Skeletal muscle satellite cell (primary cell): ENCODE results near the gene GCSH.

Experiments used
- H3K27me3 ChIP-seq: 2 replicates; pipeline ENCODE4 v1.7.0; 2013; ENCODE audit warnings: low read length; ENCODE audit not compliant: control insufficient read depth, insufficient read depth
- H3K36me3 ChIP-seq: 2 replicates; pipeline ENCODE4 v1.7.0; 2013; ENCODE audit warnings: mild to moderate bottlenecking, control low read depth, low read length; ENCODE audit not compliant: insufficient read depth
- H3K4me1 ChIP-seq: 2 replicates; pipeline ENCODE4 v1.7.0; 2013; ENCODE audit warnings: low read length; ENCODE audit not compliant: control insufficient read depth, insufficient read depth
- H3K4me2 ChIP-seq: 2 replicates; pipeline ENCODE4 v1.7.0; 2013; ENCODE audit warnings: mild to moderate bottlenecking, low read length
- H3K4me3 ChIP-seq: 2 replicates; pipeline ENCODE4 v1.7.0; 2013; ENCODE audit warnings: low read length
- H3K9ac ChIP-seq: 2 replicates; pipeline ENCODE4 v1.7.0; 2013; ENCODE audit warnings: mild to moderate bottlenecking, low read depth, low read length, moderate library complexity
- H3K9me3 ChIP-seq: replicated peaks from 2 replicates; pipeline ENCODE4 v1.7.0; 2013; ENCODE audit warnings: mild to moderate bottlenecking, control low read depth, low read length

Gene GCSH

GRCh38 chr16:81096715-81097208 is 567 bp upstream of the GCSH start:
- peak overlapping the region; percentile 60 for H3K4me3 ChIP-seq
- H3K27me3 ChIP-seq: no peaks in the 10 kb centered on the region
- no peaks in the 10 kb centered on the region for H3K9me3 ChIP-seq
- peak overlapping the region; percentile 96 for H3K4me2 ChIP-seq
- H3K36me3 ChIP-seq: no peaks in the 10 kb centered on the region
- H3K9ac ChIP-seq: no peak overlapping the region
- H3K4me1 ChIP-seq: peaks cover 5% of the 10 kb centered on the region

- Histone ChIP-seq H3K36me3 (no peaks in the 10 kb centered on the region), H3K27me3 (no peaks in the 10 kb centered on the region), H3K4me1 (peaks cover 5% of the 10 kb centered on the region), H3K4me3 (peak overlapping the region; percentile 90), H3K9ac (peak overlapping the region; percentile 89), H3K9me3 (no peaks in the 10 kb centered on the region), H3K4me2 (peak overlapping the region; percentile 96)
Observed at GRCh38 chr16:81095653-81095952, 592 bp downstream of the GCSH start.

GRCh38 chr16:81094771-81095251 is 1.4 kb downstream of the GCSH start:
- H3K9ac ChIP-seq: peak overlapping the region; percentile 89
- no peaks in the 10 kb centered on the region for H3K36me3 ChIP-seq
- peak overlapping the region; percentile 96 for H3K4me2 ChIP-seq
- no peaks in the 10 kb centered on the region for H3K27me3 ChIP-seq
- H3K4me3 ChIP-seq: peak overlapping the region; percentile 90
- no peaks in the 10 kb centered on the region for H3K9me3 ChIP-seq
- H3K4me1 ChIP-seq: peaks cover 5% of the 10 kb centered on the region

- Histone ChIP-seq H3K36me3 (no peaks in the 10 kb centered on the region), H3K4me2 (no peak overlapping the region), H3K4me1 (no peaks in the 10 kb centered on the region), H3K9ac (no peak overlapping the region), H3K4me3 (no peak overlapping the region), H3K27me3 (no peaks in the 10 kb centered on the region), H3K9me3 (no peaks in the 10 kb centered on the region)
Observed at GRCh38 chr16:81088836-81089235, 7.4 kb downstream of the GCSH start.

GRCh38 chr16:81081014-81081413 is 15.2 kb downstream of the GCSH start:
- H3K9ac ChIP-seq: no peak overlapping the region
- H3K27me3 ChIP-seq: no peaks in the 10 kb centered on the region
- peaks cover 5% of the 10 kb centered on the region for H3K4me1 ChIP-seq
- H3K4me2 ChIP-seq: no peak overlapping the region
- H3K36me3 ChIP-seq: no peaks in the 10 kb centered on the region
- H3K9me3 ChIP-seq: no peaks in the 10 kb centered on the region
- H3K4me3 ChIP-seq: no peak overlapping the region

GRCh38 chr16:81080233-81080632 is 16.0 kb downstream of the GCSH start:
- H3K4me3 ChIP-seq: no peak overlapping the region
- H3K4me2 ChIP-seq: no peak overlapping the region
- no peaks in the 10 kb centered on the region for H3K36me3 ChIP-seq
- no peaks in the 10 kb centered on the region for H3K27me3 ChIP-seq
- H3K9ac ChIP-seq: no peak overlapping the region
- H3K4me1 ChIP-seq: peaks cover 5% of the 10 kb centered on the region
- H3K9me3 ChIP-seq: no peaks in the 10 kb centered on the region

GRCh38 chr16:81077076-81077940 is 18.9 kb downstream of the GCSH start, which contains the start of gene C16orf46:
C16orf46 (minus strand) TSS chr16:81077238; CDS start chr16:81063955, 13,283 bp downstream.
- H3K4me1 ChIP-seq: peaks cover 5% of the 10 kb centered on the region
- no peaks in the 10 kb centered on the region for H3K27me3 ChIP-seq
- peak within 1 kb of the TSS; percentile 96 for H3K4me2 ChIP-seq
- H3K36me3 ChIP-seq: no peaks in the 10 kb centered on the region
- peak within 1 kb of the TSS; percentile 96 for H3K9ac ChIP-seq
- no peaks in the 10 kb centered on the region for H3K9me3 ChIP-seq
- H3K4me3 ChIP-seq: peak within 1 kb of the TSS; percentile 89

- peak overlapping the region; percentile 96 for H3K9ac ChIP-seq
- H3K4me1 ChIP-seq: peaks cover 10% of the 10 kb centered on the region
- H3K4me3 ChIP-seq: peak overlapping the region; percentile 89
- H3K36me3 ChIP-seq: no peaks in the 10 kb centered on the region
- H3K27me3 ChIP-seq: no peaks in the 10 kb centered on the region
- H3K4me2 ChIP-seq: peak overlapping the region; percentile 96
- H3K9me3 ChIP-seq: no peaks in the 10 kb centered on the region
Observed at GRCh38 chr16:81076566-81077075, 19.6 kb downstream of the GCSH start.

- no peak overlapping the region for H3K9ac ChIP-seq
- no peak overlapping the region for H3K4me3 ChIP-seq
- H3K4me1 ChIP-seq: peaks cover 14% of the 10 kb centered on the region
- H3K36me3 ChIP-seq: no peaks in the 10 kb centered on the region
- no peaks in the 10 kb centered on the region for H3K27me3 ChIP-seq
- no peak overlapping the region for H3K4me2 ChIP-seq
- H3K9me3 ChIP-seq: no peaks in the 10 kb centered on the region
Observed at GRCh38 chr16:81073560-81074330, 22.4 kb downstream of the GCSH start.

- peak overlapping the region; percentile 8 for H3K4me2 ChIP-seq
- no peaks in the 10 kb centered on the region for H3K9me3 ChIP-seq
- no peaks in the 10 kb centered on the region for H3K36me3 ChIP-seq
- H3K4me1 ChIP-seq: peaks cover 20% of the 10 kb centered on the region
- H3K4me3 ChIP-seq: no peak overlapping the region
- H3K27me3 ChIP-seq: no peaks in the 10 kb centered on the region
- H3K9ac ChIP-seq: no peak overlapping the region
Observed at GRCh38 chr16:81071805-81072204, 24.4 kb downstream of the GCSH start.

- H3K27me3 ChIP-seq: no peaks in the 10 kb centered on the region
- no peak overlapping the region for H3K4me3 ChIP-seq
- no peaks in the 10 kb centered on the region for H3K36me3 ChIP-seq
Observed at GRCh38 chr16:81070979-81071378, 25.2 kb downstream of the GCSH start.

More at GRCh38 chr16:81070979-81071378, 25.2 kb downstream of the GCSH start:
- no peaks in the 10 kb centered on the region for H3K9me3 ChIP-seq
- H3K9ac ChIP-seq: no peak overlapping the region
- H3K4me1 ChIP-seq: peaks cover 28% of the 10 kb centered on the region
- H3K4me2 ChIP-seq: no peak overlapping the region
